ENCODE results near the gene LRIF1. TPM values are rescaled to one million over a fixed set of nuclear protein-coding genes. Genes with fewer than 3 reads are reported as not detected.
"Not testable (repeated sequence)": the region's sequence is repeated elsewhere in the genome, so short reads cannot be mapped to it uniquely, and the experiment has no call there.

LRIF1 gene, protein sequence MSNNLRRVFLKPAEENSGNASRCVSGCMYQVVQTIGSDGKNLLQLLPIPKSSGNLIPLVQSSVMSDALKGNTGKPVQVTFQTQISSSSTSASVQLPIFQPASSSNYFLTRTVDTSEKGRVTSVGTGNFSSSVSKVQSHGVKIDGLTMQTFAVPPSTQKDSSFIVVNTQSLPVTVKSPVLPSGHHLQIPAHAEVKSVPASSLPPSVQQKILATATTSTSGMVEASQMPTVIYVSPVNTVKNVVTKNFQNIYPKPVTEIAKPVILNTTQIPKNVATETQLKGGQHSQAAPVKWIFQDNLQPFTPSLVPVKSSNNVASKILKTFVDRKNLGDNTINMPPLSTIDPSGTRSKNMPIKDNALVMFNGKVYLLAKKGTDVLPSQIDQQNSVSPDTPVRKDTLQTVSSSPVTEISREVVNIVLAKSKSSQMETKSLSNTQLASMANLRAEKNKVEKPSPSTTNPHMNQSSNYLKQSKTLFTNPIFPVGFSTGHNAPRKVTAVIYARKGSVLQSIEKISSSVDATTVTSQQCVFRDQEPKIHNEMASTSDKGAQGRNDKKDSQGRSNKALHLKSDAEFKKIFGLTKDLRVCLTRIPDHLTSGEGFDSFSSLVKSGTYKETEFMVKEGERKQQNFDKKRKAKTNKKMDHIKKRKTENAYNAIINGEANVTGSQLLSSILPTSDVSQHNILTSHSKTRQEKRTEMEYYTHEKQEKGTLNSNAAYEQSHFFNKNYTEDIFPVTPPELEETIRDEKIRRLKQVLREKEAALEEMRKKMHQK
- polyA plus RNA-seq (ENCODE audit: insufficient read length in 10 of 10) = 1 to 10 TPM; 6.7 to 9.9 (median 7.8) TPM
- long read RNA-seq, donor 1 = 0 reads
- long read RNA-seq, donor 2, partial matches to known transcripts = 0 of 2 reads
- long read RNA-seq, donor 2, other reads (novel, unspliced or antisense) = 0 of 2 reads
- long read RNA-seq, donor 3 = 0 reads
- long read RNA-seq, donor 4, partial matches to known transcripts = 0 of 1 reads
- long read RNA-seq, donor 4, other reads (novel, unspliced or antisense) = 0 of 1 reads
- long read RNA-seq, donor 5, transcript LRIF1-202 (3 exons, 1,796 nt) = major isoform, 5 of 5 reads
- long read RNA-seq, donor 5, partial matches to known transcripts = 0 of 5 reads
- long read RNA-seq, donor 5, other reads (novel, unspliced or antisense) = 0 of 5 reads
- long read RNA-seq, donor 6, partial matches to known transcripts = 0 of 1 reads
- long read RNA-seq, donor 6, other reads (novel, unspliced or antisense) = 0 of 1 reads
- long read RNA-seq, donor 7, partial matches to known transcripts = 0 of 2 reads
- long read RNA-seq, donor 7, other reads (novel, unspliced or antisense) = 0 of 2 reads
- long read RNA-seq, donor 8, partial matches to known transcripts = 0 of 1 reads
- long read RNA-seq, donor 8, other reads (novel, unspliced or antisense) = 0 of 1 reads
- long read RNA-seq, donor 9, partial matches to known transcripts = 0 of 1 reads
- long read RNA-seq, donor 9, other reads (novel, unspliced or antisense) = 0 of 1 reads

DNA sequence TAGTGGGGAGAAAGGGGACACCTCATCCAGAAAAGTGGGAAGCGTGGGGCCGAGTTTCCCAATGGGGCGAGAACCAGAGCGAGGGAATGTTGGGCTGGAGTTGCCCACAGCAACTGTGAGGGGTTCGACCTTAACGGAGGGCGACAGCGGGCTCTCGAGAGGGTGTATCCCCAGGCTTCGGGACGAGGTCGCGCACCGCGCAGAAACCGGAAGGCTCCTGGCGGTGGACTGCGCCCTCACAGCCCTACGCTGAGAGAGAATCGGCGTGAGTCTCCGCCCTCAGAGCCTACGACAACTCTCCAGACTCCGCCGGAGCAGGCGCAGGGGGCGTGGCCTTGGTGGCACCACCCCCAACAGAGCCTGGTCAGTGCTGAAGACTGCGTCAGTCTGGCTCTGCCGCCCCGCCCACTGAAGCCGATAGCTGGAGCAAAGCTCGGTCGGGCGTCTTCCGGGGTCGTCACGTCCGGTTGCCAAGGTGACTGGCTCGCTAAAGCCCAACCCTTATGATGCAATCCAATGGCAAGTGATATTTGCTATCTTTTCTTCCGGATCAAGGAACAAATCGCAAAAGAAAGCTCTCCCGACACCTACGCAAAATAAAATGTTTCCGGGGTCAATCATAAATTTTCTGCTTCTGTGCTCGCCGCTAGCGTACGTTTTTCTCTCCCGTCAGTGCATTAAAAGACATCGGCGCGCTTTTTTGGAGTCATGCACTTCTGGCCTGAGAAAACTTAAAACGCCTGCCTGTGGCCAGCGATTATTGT, at the start of gene LRIF1:
TSS of gene LRIF1 (minus strand) at position 232 of the 764 bp plus-strand sequence. CDS start 234 bp downstream, outside the sequence.
- peak; percentile 96 to 98 (median 97) for DNase-seq

DNA sequence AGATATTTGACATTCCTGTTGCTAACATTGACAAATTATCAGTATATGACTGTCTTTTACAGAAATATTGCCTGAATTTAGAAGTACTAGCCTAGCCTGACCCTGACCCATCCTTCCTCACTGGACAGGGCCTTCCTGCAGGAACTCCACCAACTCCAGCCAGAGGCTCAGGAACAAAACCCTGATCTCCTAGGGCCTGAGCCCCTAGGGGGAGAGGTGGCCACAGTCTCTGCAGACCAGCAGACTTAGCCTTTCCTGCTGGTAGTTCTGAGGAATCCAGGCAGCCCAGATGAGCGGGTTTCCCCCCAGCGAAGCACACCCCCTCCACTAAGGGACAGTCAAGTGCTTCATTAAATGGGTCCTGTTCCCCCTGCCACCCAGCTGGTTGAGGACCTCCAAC, 44.3 kb upstream of the LRIF1 start:
- no peak for DNase-seq

DNA sequence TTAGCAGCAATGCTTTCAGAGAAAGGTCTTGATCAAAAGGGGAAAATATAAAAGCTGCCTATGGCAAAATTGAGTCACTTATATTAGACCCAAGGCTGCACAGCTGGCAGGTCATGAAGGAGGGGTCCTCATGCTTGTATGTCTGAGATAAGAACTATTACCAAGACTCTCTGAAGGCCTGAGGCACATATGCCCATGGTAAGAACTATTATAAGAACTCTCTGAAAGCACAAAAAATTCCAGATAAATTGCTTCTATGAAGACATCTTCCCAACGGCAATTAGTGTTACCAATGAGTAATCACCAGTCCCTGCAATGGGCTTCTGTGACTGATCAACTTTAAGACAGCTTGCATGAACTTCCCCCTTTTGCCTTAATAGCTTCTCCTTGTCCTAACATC, 42.8 kb upstream of the LRIF1 start:
- DNase-seq = no peak

DNA sequence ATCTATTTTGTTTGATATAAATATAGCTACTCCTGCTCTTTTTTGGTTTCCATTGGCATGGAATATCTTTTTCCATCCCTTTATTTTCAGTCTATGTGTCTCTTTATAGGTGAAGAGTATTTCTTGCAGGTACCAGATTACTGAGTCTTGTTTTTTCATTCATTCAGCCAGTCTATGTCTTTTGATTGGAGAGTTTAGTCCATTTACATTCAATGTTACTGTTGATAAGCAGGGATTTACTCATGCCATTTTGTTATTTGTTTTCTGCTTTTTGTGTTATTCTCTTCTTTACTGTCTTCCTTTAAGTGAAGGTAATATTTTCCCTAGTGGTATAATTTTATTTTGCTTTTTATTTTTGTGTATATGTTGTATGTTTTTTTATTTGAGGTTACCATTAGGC, 35.9 kb upstream of the LRIF1 start:
- DNase-seq = not testable (repeated sequence)

DNA sequence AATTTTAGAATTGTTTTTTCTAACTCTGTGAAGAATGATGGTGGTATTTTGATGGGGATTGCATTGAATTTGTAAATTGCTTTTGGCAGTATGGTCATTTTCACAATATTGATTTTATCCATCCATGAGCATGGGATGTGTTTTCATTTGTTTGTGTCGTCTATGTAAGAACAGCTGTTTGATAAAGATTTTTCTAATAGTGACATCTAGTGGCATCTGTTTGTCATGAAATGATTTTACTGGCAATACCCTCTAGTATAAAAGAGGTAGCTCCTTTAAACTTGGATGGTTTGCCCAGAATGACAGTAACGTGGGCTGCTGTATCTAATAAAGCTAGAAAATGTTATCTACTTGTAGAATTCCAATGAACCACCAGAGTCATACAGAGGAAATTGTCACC, 28.6 kb upstream of the LRIF1 start:
- not testable (repeated sequence) for DNase-seq

DNA sequence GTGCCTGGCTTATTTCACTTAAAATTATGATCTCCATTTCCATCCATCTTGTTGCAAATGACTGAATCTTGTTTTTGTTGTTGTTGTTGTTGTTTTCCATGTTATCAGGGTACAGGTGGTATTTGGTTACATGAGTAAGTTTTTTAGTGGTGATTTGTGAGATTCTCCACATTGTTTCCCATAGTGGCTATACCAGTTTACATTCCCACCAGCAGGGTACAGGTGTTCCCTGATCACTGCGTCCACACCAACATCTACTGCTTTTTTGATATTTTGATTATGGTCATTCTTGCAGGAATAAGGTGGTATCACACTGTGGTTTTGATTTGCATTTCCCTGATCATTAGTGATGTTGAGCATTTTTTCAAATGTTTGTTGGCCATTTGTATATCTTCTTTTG, 27.6 kb upstream of the LRIF1 start:
- DNase-seq = not testable (repeated sequence)

DNA sequence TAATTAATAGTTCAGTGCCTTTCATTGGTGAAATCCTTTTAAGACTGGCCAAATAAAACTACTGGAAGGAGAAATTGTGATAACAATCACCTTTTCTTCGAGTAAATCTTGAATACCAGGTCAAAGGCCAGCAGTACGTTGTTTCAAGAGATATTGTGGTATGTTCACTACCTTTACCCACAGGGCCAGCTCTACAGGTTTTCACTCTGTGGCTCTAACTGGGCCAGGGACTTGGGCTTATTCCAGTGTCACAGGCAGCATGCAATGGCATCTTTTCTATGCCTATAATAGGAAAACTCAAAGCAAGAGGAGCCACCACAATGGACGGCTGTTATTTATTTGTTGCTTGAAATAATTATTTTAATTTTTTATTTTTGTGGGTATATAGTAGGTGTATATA, 26.8 kb upstream of the LRIF1 start:
- no peak for DNase-seq

DNA sequence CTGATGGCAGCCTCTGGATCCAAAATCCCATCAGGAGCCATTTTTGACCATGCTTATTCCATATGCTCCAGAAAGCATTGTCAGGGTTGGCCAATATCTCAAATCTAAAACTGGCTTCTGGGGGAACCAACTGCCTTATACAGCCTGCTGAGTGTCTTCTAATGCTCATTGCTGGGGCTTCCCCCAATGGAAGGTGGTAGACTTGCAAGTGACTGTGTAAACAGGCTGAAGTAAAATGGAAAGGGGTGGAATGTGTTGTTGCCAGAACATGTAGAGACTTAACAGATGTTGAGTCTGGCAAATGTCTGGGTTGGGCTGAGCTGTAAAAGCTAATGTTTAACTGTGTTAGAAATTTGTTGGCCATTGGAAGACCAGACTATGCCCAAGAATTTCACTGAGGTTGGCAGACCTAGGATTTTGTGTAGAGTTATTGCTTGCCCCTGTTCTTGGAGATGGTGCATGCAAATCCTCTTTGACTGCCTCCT, 22.7 kb upstream of the LRIF1 start:
- DNase-seq = no peak

DNA sequence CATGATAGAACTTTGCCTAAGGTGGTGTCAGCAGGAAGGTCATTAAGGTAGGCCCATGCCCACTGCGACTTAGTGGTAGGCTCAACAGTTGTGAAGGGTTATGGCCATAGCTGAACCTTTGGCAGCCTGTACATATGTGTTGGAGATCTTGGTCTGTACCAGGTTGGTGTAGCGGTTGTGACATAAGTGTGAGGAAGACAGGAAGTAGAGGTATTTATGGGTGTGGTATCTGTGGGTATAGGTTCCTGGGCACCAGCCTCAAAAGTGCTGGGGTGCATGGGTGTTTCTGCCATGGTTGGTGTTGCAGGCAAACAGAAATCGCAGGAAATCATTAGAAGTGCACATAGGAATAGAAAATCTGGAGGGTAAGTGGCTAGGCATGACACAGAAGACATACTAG, 18.6 kb upstream of the LRIF1 start:
- no peak for DNase-seq

DNA sequence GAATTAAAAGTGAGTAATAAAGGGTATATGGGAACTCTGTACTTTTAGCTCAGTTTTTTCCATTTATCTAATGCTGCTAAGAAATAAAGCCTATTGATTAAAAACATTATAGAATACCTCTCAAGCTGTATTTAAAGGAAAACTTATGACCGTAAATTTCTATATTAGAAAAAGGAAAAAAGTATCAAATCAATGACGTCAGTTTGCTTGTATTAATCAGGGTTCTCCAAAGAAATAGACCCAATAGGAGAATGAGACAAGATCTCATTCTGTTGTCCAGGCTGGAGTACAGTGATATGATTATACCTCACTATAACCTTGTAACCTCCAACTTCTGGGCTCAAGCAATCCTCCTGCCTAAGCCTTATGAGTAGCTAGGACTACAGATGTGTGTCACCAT, 15.4 kb upstream of the LRIF1 start:
- no peak for DNase-seq

DNA sequence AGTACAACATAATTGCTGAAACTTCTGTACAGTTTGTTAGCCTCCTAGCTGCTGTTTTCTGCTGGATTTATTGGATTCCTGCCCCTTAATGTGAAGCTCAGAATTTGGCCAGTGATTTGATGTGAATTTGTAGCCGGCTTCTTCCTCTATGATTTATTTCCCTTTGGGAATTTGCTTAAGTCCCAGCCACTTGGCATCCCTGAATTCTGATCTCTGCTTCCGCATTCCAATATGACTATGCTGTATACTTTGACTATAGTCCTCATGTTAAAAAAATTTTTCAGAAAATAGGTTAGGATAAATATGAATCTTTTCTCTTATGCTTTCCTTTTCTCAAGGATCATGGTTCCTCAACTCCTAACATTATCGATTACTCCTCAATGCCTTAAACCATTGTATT, 12.4 kb upstream of the LRIF1 start:
- DNase-seq = no peak

DNA sequence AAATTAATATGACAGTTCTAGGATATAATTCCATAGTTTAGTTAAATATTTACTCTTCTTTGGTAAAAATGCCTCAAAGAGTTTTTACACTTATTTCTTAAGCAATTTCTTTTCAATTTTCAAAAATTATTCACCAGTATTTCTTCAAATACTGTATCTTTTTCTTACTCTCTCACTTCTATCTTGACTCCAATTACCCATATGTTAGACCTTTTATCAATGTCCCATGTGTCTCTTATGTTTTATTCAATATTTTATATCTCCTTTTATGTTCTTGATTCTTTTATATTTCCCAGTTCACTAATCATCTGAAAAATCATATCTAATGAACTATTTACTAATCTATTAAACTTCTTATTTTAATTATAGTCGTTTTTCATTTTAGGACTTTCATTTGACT, 11.5 kb upstream of the LRIF1 start:
- no peak for DNase-seq

DNA sequence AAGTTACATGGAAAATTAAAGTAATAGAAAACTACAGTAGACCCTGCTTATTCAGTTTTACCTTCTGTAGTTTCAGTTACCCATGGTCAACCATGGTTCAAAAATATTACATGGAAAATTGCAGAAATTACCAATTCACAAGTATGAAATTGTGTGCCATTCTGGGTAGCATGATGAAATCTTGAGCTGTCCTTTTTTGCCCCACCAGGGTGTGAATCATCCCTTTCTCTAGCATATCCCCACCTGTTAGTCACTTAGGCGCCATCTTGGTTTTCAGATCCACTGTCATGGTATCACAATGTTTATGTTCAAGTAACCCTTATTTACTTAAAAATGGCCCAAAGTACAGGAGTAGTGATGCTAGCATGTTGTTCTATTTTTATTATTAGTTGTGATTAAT, 3.5 kb upstream of the LRIF1 start:
- DNase-seq = no peak

DNA sequence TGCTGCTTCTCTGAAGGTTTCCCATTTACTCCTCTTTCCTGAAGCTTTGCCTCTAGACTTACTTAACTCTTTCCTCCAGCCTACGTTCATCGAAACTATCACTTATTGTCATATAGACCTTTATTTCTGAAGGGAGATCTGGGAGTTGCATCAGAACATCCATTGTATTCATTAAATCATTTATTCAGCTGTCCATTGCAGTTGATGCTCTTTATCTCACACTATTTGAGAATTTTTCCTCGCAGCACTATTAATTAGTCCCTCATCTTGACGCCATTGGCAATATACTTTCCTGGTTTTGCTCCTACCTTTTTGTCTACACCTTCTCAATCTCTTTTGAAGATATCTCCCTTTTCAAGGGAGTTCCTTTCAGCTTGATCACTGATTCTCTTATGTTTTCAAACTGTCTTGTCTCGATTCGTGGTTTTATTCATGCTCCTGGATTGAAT, 757 bp upstream of the LRIF1 start:
- DNase-seq = no peak

DNA sequence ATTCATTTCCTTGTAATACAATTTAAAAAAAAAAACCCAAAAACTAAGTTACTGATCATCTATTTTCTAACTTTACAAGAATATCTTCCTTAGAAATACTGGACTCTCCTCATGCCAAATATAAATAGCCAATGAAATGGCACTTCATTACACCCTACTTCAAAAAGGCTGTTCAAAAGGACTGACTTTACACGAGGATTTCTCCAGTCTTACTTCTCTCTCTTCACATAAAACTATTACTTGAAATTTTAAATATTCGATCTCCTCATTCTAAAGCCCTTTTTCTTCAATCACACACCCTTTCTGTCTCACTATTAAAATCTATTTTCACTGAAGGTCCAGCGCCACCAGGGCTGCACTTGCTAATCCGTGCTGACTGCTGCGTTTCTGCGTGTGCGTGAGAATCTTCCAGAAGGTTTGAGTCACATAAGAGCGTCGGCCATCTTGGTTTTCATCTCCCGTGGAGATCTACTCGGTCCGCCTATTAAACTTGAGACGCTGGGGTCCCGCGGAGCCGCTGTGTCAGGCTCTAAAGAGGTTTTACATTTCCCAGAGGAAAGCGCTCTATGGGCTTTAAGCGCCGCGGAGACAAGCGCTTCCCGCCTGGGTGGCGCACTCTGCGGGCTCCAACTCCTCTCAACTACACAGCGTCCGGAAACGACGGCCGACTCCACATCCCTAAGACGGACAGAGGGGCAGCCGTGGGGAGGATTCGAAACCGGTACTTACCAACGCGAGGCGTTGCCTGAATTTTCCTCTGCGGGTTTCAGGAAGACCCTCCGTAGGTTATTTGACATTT, 631 bp downstream of the LRIF1 start:
- DNase-seq = peak in 2 of 3 donors; percentile 39 to 54

DNA sequence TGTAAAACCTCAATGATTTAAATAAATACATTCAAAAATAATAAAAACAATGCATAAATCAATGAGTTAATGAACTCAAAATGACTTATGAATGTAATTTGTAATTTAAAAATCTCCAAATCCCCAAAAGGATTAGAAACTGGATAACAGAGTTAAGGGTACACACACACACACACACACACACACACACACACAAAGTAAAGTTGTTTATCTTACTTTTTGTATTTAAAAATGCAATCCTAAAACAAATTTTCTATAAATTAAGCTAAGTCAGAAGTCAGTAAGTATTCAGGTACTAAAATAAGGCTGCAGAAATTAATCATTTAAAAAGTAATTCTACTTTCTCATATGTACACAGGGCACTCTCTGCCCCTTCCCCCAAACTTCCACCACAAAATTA, 1.8 kb downstream of the LRIF1 start:
- no peak for DNase-seq

DNA sequence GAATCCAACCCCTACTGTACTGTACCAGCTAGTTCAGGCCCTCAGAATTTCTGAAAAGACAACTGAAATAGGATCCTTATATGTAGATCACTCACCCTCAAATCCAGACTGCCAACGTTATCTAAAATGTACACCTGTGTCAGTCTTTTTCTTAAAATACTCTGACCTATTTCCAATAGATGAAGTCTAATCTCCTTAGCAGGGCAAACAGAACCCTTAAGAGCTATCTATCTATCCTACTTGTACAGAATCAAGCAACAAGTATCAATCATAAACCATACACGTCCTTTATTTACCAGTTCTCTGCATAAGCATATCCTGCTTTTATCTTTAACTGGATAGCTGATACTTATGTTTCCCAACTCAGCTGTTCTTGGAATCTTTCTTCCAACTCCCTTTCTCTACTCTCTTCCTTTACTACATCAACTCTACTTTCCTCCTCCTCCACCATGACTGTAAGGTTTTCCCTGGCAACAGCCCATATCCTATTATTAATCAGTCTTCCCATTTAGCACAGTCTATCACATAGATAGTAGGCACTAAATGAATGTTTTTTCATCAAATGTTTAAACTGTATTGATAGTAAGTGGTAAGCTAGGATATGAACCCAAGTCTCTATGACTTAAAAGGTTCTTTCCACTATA, 2.8 kb downstream of the LRIF1 start:
- DNase-seq = no peak

DNA sequence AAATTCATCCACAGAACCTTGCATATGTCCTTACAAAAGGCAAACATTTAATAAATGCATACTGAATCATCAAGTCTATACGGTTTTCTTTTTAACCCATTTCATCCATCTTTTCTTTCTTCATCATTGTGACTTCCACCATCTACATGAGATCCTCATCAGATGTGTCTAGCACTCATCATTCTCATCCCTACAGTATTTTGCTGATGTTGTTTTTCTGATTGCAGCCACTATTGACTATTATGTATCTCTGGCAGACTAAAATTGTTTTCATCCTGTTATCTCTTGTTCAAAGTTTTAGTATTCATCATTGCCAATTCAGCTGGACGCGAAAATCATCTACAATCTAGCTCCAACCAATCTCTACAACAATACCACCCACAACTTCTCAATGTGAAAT, 5.9 kb downstream of the LRIF1 start:
- no peak for DNase-seq

DNA sequence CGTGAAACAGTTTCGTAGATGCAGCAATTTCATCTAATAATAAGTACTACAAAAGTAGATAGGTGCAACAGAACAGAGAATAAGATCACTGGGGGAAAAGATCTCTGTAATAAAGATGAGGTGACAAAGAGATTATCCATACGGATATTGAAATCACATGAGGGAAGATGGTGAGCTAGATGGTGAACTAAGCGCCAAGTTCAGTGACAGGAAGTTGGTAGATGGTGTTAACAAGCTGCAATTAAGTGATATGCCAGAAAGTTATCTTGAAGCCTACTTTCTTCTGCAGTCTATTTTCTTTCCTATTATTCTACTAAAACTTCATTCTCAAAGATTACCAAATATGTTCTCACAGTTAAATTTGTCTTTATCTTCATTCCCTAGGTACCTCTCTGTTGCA, 7.1 kb downstream of the LRIF1 start:
- DNase-seq = no peak

Data from muscle of back (tissue), 13 donors.